Fibroblast of lung (primary cell): ENCODE data around the gene EEIG1.

ENCODE experiments used
- CTCF ChIP-seq, 2 donors: IDR thresholded peaks in 1 of 2; conservative IDR thresholded peaks in 1 of 2; 1 replicate in 1 of 2; 2 replicates in 1 of 2; pipeline ENCODE4 v1.5.1; 2011 to 2012; ENCODE audit warnings: low read length in 2 of 2, control low read depth in 1 of 2, inconsistent platforms in 1 of 2, low read depth in 1 of 2, mild to moderate bottlenecking in 1 of 2
- EZH2 ChIP-seq: IDR thresholded peaks from 2 replicates; pipeline ENCODE4 v1.5.1; 2012; ENCODE audit warnings: low read length, control low read depth, mild to moderate bottlenecking; ENCODE audit errors: missing control alignments

- TF ChIP-seq CTCF (conservative IDR thresholded peaks at IDR 0.05 in 1 of 2, IDR thresholded peaks at IDR 0.05 in 1 of 2; ENCODE audit: low read depth in 1 of 2, low read length in 2 of 2) (no peak), EZH2 (no peak)
These were observed 4.3 kb downstream of the EEIG1 start for GRCh38 chr9:127976498-127976897.
